HG02970 (cell line): ENCODE measurements around the gene TENT4B.

ENCODE experiments used
- ATAC-seq: cut with Tn5 transposase; IDR thresholded peaks from one replicate; pipeline ENCODE4 v1.9.1; 2021; ENCODE audit warnings: mild to moderate bottlenecking, moderate library complexity, moderate number of reproducible peaks; ENCODE audit not compliant: unreplicated experiment, low FRiP score

TENT4B gene

DNA sequence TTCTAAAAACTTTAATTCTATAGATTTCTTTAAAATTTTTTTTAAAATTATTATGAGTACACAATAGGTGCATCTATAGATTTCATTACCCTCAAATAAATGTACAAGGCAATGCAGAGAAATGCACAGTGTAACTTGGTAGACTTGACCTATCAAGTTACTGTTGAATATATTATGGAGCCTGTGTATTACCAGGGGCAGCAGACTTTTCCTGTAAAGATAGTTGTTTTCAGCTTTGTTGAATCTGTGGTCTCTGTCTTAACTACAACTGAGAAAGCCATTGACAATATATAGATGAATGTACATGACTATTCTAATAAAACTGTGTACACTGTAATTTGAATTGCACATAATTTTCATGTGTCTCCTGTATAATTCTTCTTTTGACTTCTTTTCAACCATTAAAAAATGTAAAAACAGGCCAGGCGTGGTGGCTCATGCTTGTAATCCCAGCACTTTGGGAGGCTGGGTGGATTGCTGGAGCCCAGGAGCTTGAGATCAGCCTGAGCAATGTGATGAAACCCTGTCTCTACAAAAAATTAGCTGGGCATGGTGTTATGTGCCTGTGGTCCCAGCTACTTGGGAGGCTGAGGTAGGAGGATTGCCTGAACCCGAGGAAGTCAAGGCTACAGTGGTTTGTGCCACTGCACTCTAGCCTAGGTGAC, 39.4 kb downstream of the TENT4B start:
- no peak for ATAC-seq

GRCh38 chr16:50193594-50193993, 40.5 kb downstream of the TENT4B start:
- no peak for ATAC-seq

GRCh38 chr16:50195276-50195675, 42.2 kb downstream of the TENT4B start:
- no peak for ATAC-seq

GRCh38 chr16:50195756-50196155, 42.6 kb downstream of the TENT4B start:
- no peak for ATAC-seq

DNA sequence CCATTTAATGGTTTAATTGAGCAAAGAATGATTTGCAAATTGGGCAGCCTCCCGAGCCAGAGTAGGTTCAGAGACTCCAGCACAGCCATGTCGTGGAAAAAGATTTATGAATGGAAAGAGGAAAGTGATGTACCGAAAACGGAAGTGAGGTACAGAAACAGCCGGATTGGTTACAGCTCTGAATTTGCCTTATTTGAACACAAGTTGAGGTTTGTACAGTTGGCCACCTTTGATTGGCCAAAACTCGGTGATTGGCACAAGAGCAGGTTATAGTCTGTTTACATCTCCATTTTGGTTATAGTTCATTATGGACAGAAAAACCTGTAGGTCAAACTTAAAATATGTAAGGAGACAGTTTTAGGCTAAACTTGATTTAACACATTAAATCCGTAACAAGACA, 44.5 kb downstream of the TENT4B start:
- no peak for ATAC-seq

- no peak for ATAC-seq
Observed at GRCh38 chr16:50198802-50199403, 45.8 kb downstream of the TENT4B start.

DNA sequence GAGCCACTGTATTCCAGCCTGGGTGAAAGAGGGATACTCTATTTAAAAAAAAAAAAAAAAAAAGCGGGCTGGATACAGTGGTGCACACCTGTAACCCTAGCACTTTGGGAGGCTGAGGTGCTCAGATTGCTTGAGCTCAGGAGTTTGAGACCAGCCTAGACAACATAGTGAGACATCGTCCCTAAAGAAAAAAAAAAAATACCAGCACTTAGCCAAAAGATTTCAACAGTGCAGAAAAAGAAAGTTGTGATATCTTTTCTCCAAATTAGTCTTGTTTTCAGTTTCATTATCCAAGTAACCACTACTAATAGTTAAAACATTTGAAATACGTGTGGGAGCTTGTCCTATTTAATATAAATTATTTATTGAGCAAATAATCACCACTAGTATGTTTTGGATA, 48.7 kb downstream of the TENT4B start:
- no peak for ATAC-seq

DNA sequence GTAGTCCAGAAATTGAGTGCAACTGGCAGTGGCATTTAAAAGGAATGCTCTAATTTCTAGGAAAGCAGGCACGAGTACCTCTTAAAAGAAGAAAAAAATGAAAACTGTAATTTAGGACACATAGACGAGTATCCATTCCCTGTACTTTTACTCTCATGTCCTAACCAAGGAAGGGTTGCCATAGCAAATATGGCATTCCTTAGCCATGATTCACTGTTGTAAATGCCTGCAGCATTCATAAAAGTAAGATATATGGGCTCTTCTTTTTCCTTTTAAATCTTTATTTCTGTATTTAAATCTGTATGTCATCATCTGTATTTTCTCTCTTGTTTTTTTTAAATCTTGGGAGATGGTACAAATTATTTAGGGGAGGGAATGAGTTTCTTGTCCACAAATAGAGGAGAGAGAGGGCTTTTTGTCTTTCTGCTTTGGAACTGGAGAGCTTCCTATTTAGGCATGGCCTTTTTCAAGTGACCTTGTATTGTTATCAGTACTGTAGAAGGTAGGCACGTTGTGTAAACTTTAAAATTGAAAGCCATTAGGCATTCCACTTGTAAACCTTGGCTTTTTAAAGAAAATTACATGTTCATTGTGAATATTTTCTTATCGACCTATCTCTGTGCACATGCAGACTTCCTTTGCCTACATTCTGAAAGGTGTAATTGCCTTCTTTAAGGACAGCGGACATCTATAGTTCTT, 50.0 kb downstream of the TENT4B start:
- ATAC-seq, result no peak

- ATAC-seq, result no peak
Observed at GRCh38 chr16:50203681-50204080, 50.6 kb downstream of the TENT4B start.

- ATAC-seq, result no peak
Observed at GRCh38 chr16:50204453-50205108, 51.5 kb downstream of the TENT4B start.

DNA sequence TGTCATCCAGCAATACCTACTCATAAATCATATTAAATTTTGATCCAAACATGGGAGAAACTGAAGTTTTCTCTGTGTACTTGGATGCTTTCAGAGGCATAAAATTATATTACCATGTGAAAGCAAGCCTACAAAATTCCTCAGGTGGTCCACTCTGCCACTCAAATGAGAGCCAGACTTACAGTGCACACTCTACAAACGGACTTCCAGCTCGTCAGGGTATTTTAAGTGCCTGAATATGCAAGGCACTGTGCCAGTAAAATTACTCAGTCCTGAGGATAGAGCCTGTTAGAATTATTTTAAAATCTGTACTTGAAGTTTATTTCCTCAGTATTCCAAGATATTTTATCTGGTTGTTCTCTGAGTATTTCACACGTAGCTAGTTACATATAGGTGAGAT, 54.5 kb downstream of the TENT4B start:
- no peak for ATAC-seq

- no peak for ATAC-seq
Observed at GRCh38 chr16:50208460-50208931, 55.4 kb downstream of the TENT4B start.

DNA sequence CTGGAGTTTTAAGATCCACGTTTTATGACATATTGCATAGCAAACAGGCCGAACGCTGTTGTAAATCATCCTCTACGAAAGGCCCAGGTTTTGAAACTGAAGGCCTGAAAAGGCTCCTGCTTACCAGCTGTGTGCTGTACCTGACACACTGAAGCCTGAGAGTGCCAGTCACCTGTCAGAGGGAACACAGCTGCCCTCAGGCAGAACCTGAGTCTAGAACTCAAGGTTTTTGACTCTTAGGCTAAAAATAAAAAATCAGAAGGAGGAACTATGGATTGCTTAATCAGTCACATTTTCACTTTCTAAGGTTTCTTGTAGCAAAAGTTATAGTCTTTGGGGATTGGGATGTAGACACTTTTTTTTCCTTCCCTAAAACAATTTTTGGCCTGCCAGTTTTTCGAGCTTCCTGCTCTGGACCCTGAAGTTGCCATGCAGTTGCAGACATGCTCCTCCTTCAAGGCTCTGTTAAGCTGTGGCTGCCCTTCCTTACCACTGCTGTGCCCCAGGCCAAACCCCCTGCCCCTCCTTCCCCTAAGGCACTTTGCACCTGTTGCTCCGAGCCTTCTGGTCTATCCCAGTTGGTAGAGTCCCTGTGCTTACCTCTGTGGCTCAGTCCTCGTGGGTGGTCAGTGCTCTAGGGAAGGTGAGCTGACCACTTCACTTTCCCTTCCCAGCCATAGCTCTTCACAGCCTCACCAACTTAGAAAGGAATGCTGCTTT, 56.6 kb downstream of the TENT4B start:
- no peak for ATAC-seq

DNA sequence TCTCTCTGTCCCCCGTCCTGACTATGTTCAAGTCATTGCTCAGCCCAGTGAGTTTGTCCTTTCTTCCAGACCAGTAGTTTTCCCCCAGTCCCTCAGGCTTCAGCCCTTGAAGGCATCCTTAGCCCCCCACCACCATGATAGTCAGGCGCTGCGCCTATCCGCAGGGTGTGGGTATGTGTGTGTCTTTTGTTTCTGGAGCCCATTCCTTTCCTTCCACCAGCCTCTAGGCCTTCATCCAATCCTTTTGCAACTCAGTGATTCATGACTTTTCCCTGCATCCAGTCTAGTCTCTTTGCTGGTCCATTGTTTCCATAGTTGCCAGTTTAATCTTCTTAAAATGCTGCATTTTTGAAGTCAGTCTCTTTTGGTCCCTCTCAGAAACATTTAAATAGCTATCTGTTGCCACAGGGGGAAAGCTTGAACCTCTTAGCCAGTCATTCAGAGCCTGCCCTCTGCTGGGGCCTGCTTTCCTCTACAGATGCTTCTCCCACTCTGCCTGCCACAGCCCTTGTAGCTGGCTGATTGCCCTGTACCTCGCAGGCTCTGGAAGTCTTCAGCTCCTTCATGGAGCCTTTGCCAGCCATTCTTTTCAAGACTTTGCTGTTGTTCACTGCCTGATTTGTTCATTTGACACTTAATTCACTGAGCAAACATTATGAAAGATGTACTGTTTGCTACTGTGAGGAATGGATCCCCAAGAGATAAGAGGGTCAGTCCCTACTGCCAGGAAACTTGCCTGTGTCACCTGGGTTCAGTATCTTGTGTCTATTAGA, 57.3 kb downstream of the TENT4B start:
- ATAC-seq, result peak; percentile 65

DNA sequence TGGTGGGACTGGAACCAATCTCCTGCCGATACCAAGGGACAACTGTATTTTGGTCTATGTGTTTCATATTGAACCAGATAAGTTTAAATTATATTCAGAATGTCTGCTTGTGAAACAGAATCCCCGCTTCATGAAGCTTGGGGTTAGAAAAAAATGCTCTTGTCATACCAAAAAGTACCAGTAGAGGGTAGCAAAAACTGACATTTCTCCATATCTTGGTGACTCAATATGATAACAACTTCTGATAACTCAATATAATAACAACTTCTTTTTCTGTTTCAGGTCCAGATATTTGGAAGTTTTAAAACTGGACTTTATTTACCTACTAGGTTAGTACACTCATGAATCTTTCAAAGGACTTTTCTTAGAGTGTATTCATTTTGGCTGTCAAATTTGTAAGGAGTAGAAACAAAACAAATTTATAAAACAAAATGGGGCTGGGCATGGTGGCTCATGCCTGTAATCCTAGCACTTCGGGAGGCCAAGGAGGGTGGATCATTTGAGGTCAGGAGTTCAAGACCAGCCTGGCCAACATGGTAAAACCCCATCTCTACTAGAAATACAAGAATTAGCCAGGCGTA, 60.9 kb downstream of the TENT4B start:
- ATAC-seq, result no peak

GRCh38 chr16:50215680-50216079, 62.6 kb downstream of the TENT4B start:
- ATAC-seq, result no peak

- no peak for ATAC-seq
Observed at GRCh38 chr16:50216231-50216630, 63.1 kb downstream of the TENT4B start.

GRCh38 chr16:50219402-50219975, 66.4 kb downstream of the TENT4B start:
- ATAC-seq, result no peak

- no peak for ATAC-seq
Observed at GRCh38 chr16:50224286-50224685, 71.2 kb downstream of the TENT4B start.
